GM18868 (cell line): ENCODE measurements around the gene TMIE.

Experiments used
- ATAC-seq: cut with Tn5 transposase; IDR thresholded peaks from one replicate; pipeline ENCODE4 v1.9.1; 2021; ENCODE audit warnings: mild to moderate bottlenecking, moderate library complexity; ENCODE audit not compliant: unreplicated experiment

Gene TMIE, protein sequence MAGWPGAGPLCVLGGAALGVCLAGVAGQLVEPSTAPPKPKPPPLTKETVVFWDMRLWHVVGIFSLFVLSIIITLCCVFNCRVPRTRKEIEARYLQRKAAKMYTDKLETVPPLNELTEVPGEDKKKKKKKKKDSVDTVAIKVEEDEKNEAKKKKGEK

DNA sequence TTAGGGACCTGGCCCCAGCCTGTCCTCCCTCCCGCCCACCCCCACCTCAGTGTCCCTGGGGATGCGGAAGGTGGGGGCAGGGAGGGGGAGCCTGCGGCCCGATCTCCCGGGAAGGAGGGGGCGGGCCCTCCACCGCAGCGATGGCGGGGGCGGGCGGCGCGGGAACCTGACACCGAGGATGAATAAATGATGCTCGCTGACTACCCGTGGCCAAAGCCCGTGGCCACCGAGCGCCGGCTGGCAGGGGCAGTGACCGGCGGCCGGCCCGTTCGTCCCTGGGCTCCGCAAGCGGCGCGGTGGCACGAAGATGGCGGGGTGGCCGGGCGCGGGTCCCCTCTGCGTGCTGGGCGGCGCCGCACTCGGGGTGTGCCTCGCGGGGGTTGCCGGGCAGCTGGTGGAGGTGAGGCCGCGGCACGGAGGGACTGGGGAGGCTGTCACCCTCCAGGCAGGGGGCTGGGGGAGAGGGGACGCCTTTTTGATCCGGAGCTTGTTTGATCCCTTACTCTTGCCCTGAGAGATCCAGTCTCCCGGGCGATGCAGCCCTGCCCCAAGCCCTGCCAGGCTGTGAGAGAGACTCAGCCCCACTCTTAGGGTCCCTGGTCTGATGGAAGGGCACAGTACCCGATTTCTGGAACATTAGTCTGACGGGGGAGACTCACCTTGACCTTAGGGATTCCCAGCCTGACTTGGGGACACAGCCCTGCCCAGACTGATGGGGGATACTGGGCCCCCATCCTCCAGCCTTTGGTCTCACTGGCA lies at the start of gene TMIE:
Gene TMIE, plus strand, starts transcription at position 212 of the 759 bp plus-strand sequence. Its CDS starts 96 bp downstream, at position 308.
- ATAC-seq: no peak

DNA sequence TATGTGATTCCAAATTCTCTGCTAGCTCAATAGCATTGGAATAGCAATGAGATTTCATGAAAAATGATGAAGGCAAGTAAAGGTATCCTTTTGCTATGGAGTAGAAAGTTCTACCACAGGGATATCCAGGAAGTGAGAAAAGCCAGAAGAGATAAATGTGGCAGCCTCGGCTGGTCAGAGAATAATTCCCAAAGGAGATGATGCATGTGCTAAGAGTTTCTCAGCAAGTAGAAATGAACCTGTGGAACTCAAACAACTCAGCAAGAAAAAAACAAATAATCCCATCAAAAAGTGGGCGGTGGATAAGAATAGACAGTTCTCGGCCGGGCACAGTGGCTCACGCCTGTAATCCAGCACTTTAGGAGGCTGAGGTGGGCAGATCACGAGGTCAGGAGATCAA lies 45.9 kb upstream of the TMIE start:
- no peak for ATAC-seq

DNA sequence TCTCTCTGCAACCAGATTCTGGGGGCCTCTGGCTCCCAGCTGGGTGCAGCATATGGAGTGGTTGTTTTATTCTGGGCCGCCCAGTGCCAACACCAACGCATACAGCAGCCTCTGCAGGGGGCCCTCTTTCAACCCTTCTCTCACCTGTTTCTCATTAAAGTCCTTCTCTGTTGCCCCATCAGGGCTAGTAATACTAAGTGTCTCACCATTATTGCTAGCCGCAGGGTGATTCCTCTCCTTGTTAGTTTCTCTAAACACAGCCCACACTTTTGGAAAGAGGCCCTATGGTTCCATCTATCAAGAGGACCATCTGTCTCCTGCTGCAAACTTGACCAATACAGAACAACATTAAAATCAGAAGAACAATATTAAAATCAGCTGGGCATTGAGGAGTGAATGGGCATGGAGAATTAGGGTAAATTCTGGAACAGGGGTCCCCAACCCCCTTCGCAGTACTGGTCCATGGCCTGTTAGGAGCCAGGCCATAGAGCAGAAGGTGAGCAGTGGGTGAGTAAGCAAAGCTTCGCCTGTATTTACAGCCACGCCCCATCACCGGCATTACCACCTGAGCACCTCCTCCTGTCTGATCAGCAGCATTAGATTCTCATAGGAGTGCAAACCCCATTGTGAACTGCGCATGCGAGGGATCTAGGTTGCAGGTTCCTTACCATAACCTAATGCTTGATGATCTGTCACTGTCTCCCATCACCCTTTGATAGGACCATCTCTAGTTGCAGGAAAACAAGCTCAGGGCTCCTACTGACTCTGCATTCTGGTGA lies 44.2 kb upstream of the TMIE start:
- ATAC-seq: no peak

DNA sequence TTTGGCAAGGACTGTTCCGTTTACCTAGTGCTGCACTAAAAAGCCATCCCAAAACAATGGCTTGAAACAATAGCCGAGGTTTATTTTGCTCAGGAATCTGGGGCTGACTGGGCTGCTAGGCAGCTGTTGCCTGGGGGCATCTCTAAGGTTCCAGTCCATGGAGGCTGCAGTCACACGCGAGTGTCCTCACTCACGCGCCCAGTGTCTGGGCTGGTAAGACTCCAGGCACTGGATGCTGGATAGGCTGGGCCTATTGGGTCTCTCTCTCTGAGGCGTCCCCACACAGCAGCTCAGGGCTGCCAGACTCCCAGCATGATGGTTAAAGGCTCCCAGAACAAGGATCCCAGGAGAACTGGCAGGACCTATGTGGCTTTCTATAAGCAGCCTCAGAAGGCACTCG lies 41.9 kb upstream of the TMIE start:
- no peak for ATAC-seq

DNA sequence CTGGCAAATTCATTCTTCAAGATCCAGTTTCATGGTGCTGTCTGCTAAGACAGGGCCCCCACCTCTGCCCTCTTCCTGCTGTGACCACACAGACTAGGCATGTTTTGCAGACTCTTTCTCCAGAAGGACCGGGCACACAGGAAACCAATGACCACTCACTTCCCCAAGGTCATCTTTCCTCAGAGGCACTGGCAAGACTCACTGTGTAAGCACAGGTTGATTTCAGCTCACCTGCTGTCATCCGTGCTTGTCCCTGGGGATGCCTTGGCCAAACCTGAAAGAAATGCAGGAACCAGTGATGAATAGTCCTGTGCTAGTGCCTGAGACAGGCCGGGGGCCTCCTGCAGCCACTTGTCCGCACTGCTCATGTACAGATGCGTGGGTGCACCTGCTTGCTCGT lies 41.2 kb upstream of the TMIE start:
- ATAC-seq: no peak

DNA sequence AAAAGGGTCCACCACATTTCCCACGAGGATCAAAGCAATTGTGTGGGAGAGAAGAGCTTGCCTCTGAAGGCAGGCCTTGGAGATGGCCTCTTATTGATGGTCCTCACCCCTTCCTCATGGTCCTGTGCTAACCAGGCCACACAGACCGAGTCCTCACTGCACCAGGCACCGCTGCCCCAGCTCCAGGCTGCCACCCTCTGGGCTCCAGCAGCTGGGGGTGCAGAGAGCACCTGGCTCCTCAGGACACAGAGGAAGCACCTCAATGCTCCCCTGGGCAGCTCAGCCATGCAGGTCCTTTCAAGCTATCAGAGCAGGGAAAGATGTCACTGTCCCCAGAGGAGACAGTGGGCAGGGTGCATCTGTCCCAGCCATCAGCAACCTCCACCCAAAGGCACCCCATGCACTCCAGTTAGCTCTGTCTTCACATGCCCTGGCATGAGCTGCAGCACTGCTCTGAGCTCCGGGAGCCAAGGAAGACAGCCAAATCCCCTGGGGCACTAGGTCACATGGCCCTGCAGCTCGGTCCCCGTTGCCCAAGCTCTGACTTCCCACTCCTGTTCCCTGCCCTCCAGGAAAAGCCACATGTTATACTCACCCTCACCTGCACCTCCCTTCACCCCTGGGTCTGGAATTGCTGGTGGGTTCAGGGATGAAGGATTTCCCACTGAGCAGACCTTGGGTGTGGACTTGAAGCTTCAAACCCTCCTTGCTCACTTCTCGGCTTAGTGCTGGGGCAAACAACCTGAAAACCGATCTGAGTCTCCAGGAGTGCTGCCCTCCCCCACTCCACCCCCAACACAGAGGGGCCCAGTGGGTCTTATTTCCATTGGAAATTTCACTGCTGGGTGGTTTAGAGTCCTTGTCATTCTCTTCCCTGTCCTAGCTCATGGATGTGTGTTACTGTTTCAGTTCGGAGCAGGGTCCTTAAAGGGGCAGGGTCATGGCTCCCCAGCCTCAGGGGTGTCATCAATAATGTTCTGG lies 40.4 kb upstream of the TMIE start:
- ATAC-seq: no peak

DNA sequence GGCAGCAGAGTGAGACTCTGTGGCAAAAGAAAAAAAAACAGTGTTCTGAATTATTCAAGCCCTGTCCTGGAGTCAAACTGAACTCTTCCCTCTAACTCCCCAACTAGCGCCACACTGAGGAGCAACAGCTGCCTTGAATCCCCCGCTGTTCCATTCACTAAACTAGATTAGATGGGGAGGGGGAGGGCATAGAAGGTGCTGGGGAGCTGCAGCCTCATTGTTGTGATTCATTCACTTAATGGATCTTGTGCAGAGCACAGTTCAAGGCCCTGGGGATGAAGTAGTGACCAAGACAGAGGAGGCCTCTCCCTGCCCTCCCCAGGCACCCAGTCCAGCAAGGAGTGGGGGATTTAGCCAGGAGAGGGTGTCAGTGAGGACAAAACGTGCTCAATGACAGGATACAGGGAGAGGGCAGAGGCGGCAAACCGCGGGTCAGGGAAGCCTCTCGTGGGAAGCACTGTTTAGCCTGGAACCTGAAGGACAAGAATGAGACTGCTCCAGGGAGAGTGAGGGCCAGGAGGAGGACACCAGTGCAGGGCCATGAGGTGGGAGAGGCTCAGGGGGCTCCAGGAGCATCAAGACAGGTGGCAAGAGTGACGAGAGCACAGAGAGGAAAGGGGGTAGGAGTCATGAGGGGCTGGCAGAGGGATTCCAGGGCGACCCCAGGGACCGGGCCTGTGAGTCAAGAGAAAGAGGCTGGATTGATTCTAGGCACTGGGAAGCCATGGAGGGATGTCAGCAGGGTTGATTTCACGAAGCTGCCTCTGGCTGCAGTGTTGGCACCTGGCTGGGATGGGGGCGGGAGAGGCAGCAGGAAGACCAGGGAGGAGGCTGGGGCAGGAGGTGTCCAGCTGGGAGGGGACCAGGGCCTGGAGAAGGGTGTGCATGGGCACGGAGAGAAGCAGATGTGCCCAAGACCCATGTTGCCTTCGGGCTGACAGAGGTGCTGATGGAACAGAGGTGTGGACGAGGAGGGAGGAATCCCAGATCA lies 39.1 kb upstream of the TMIE start:
- no peak for ATAC-seq

DNA sequence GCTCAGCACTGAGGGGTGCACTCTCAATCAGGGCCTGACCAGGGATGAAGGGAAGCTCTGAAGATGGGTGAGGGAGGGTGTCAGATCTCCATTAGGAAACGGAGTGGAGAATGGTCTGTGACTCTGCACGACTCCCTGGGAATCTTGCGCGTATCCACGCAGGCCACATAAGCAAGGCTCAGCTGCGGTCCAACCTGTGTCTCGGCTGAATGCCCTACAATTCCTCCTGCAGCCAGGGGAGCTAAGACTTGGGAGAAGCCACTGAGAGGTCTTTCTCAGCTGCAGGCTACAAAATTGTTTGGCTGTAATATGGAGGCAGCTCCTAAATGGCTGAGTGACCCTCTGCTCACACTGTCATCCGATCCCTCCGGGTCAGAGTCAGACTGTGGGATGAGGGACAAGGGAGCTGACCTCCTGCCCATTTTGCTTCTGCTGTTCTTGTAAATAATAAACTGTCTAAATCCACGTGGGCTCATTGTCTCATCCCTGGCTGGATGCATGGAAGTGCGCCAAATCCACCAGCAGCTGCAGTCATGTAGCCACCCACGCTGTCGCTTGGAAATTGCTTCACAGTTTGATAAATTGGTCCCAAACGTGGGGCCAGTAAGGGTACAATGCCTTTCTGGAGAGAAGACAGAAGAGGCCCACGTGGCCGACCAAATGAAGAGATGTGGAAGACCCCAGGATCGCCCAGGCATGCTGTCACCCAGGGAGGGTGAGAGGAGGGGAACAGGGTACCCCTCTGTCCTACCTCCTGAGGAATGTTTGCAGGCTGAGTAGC lies 38.2 kb upstream of the TMIE start:
- no peak for ATAC-seq

DNA sequence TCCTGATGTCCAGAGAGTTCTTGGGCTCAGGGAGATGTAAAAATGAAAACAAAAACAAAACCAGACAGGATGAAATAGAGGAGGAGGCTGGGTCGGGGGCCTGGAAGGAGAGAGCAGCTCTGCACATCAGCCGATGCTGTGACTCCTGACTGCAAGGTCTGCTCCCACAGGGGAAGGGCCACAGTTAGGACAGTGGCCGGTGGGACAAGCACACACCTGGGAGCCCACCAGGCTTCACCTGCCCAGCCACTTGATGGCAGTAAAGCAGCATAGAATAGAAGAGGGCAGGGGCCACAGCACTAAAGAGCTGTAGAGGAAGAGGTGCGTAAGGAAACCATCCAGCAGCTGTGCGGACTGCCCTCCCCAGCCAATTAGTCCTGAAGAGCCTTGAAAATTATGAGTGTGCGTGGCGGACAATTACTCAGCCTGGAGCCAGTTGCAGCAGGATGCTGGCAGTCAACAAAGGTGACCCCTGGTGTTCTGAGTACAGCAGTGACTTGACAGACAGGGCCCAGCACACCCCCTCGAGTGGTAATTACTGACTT lies 37.5 kb upstream of the TMIE start:
- ATAC-seq: no peak

DNA sequence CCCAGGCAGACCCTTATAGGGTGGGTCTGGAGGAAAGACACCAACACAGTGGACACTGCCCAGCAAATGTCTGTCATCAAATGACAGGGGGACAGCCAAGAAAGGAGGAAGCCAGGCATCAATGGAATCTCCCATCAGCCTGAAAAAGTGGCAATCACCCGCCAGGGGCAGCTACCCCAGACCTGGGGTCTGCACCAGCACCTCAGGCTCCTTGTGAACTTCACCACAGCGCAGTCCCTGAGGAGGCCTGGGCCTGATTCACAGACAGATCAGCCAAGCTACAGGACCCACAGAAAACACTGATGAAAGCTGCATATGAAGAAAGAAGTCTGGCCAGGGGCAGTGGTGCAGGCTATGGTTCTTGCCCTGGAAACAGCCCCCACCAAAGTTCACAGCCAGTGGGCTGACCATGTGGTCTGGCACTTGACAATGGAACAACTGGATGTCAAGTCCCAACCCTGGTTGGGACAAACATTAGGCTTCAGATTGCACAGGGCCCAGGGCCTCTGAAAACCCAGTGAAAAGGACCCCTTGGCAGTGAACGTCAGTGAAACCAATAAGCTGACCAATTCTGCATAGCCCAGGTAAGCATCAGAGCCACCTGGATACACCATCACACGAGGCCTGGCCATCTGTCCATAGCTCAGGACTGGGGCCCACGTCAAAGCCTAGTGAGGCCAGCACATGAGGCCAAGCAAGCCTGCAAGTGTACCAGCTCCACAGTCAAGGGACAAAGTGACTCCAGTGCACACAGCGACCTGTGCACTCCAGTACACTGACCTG lies 36.8 kb upstream of the TMIE start:
- no peak for ATAC-seq

DNA sequence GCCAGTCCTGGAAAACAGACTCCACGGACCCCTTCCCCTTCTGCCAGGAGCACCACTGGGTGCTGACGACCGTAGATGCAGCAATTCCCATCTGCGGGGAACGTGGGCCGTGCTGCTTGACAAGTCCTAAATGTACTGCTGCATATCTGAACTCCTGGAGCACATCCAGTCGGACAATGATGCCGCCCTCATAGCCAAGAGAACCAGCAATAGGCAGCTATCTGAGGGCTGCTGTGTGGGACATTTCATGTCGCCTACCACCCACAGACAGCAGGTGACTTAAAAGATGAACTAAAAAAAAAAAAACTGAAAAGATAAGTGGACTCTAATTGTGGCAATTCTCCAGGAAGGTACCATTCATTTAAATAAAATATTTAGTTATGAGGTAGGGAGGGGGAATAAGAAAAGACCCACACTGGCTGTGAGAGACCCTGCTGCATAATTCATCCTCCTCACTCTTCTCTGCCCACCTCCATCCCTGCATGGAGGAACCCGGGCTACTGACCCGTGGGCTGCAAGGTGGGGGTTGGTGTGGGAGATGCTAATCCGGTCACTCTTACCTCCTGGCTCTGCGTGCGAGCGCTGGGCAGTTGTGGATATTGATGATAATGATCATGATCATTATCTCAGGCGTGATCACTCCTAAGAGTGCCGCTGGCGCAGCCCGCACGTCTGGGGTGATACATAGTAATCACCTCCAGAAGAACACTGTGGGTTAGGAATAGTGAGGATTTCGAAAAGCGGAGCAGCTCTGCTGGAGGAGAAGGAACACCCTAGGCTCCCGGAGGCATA lies 36.0 kb upstream of the TMIE start:
- no peak for ATAC-seq

DNA sequence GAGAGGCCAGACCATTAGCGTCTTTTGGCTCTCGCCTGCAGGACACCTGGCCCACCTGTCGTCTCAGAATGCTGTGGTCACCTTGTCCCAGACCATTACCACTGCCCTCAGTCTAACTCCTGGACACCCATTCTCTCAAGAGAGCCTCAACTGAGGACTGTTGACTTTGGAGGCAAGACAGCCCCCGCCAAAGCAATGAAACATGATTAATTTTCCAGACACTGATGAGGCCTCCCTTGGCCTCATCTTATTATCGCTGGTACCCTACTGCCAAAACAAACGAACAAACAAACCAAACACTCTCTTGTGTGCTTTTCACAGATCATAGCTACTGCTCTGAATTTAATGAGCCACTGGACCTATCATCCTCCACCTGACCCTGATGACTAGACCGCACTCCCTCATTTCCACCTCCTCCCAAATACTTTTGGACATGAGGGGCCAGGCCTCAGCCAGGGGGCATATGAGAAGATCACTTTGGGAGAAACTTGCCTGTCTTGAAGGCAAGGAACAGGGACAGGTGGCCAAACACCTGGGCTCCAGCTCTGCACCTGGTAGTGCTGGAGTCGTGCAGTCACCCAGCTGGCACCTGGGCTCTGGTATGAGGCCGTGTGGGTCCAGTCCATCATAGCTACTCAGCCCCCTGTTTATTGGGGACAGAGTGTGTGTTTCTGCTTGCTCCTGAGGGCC lies 35.3 kb upstream of the TMIE start:
- ATAC-seq: no peak

DNA sequence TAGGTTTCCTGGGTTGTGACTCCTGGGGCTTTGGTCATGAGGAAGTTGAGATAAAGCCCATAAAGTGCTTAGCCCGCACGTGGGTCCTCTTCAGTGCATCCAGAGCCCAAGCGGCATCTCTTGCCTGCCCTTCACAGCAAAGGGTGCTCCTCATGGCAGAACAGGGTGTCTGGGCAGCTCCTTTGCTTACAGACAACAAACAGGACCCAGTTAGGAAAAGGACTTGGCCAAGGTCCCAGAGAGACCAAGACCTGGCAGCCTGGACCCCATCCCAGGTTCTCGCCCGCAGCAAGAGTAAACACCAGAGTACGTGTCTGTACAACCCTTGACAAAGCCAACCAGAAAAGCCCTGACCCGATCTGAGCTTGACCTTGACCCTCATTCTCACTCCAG lies 34.7 kb upstream of the TMIE start:
- no peak for ATAC-seq

DNA sequence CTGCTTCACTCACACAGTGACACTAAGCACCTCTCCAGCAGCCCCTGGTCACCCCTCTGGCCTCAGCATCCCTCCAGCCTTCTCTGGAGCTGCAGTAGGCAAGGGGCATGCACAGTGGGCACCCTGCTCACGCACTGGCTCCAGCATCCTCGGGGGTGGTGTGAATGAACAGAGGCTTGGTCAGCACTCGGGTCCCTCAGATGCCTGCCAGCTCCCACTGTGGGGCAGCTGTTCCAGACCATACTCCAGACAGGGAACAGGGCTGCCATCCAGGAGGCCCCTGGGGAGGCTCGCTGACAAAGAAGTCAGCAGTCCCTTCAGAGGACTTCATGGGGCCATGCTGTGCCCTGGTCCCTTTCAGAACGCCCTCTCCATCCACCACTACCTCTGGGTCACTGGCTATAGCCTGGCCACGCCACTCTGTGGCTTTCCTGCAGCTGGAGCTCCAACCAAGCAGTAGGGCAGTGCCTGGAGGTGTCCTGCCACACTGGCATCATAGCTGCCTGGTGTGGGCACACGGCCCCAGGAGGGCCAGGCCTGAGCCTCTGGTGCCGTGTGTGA lies 34.1 kb upstream of the TMIE start:
- no peak for ATAC-seq

DNA sequence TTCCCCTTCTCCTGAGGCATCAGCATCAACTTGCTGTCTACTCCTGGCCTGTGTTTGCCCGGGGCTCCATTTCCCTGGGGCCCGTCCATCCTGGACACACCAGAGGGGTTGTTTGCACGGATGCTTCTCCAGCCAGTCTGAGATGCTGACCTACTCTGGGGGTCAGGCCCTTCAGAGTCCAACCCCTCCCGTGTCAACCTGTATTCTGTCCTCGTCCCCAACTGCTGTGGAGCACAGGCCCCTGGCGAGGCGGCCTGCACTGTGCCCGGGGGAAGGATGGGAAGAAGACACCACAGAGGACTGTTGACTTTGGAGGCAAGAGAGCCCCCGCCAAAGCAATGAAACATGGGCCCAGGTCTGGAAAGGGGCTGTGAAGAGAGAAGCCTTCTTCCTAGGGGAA lies 33.5 kb upstream of the TMIE start:
- no peak for ATAC-seq

DNA sequence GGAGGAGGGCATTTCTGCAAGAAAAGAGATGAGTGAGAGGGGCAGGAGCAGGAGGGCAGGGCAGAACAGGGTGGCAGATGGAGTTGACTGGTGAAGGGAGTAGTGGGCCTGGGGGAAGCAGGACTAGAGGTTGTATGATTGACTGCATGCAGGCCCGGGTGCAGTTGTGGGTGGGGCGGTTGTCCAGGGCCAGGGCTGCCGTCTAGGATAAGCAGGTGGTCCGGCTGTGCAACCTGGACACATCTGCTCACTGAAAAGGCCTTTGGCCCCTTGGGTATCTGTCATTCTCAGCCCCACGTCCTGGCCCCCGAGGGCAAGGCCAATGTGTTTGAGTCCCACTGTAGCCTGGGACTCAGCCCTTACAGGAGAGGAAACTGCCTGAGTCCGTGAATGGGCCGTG lies 33.1 kb upstream of the TMIE start:
- no peak for ATAC-seq
